NOMO-1 (cell line): Measurements from ENCODE around the gene HSDL1.

Experiments used
- DNase-seq, 2 experiments: peaks; one replicate each; lab custom pipeline; 2025; ENCODE audit not compliant: unreplicated experiment in 2 of 2; lab: John Stamatoyannopoulos, UW

The HSDL1 gene

DNA sequence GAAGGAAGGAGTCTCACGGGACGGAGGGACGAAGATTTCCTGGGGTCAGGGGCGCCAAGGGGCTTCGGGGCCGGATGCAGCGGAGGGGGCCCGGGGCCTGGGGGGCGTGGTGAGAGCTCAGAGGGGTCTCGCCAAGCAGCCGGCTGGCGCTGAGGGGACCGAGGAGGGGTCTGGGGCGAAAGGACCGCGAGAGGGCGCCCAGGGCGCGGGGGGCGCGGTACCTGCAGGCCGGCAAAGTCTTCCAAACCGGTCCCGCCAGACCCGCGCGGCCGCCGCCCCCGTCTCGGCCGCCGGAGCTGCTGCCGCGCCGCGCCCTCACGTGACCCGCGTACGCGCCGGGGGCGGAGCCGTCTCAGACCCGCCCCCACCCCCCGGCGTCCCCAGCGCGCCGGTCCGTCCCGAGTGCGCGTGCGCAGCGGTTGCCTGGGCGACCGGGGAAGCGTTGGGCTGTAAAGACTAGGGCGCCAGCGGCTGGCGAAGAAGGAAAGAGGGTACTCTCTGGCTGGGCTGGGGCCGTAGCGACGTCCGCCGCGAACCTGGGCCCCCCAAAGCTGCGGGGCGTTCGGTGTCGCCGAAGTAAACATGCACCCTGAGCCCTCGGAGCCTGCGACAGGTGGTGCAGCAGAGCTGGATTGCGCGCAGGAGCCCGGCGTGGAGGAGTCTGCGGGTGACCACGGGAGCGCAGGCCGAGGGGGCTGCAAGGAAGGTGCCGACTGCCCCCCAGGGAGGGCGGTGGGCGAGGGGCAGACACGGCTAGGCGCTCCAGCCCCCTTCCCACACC, at the start of gene HSDL1, which contains the start of gene DNAAF1:
HSDL1 (minus strand) TSS at position 319 of the 781 bp plus-strand sequence. CDS start 13,856 bp downstream, outside the sequence.
DNAAF1 (plus strand) TSS at position 450 of the 781 bp plus-strand sequence; CDS start at position 583, 133 bp downstream.
- DNase-seq, result peak; percentile 68 to 84

GRCh38 chr16:84194018-84194417, 49.0 kb upstream of the HSDL1 start:
- no peak for DNase-seq

DNA sequence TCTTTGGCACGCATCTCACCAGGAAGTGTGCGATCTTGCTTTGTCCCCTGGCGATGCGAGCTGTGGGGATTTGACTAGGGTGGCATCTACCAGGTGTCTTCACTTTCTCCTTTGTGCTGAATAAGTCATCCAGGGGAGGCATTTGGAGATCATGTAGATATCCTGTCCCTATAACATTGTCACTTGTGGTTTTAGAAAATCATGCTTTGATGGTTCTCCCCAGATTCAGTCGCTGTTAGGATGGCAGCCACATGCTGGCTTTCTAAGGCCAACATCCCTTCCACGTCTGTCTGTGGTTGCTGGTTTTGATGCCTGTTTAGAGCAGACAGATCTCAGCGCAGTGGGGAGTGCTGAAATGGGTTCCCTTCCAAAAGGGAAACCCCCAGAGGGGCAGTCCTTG, 48.5 kb upstream of the HSDL1 start:
- no peak for DNase-seq

DNA sequence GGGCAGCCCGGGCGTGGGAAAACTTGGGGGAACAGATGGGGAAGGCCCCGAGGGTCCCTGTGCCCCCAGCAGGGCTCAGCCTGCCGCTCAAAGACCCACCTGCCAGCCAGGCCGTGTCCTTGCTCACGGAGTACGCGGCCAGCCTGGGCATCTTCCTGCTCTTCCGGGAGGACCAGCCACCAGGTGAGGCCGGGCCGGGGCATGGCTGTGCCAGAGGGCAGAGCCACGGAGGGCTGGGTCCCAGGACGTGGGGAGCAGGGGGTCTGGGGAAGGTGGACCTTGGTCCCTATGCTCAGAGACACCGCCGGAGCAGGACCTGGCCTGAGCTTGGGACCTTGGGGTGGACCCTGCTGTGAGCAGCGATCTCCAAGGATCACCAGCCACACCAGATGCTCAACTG, 46.5 kb upstream of the HSDL1 start:
- DNase-seq, result no peak

- no peak for DNase-seq
Measured at GRCh38 chr16:84190731-84191388, 45.9 kb upstream of the HSDL1 start, which contains the start of gene ADAD2. Gene ADAD2 (plus strand): TSS chr16:84191157. CDS start chr16:84191231, 74 bp downstream.

GRCh38 chr16:84186685-84187437, 41.9 kb upstream of the HSDL1 start, which contains the start of gene TAF1C:
Gene TAF1C (minus strand): TSS chr16:84187057. CDS start chr16:84184988, 2,069 bp downstream.
- peak; percentile 80 to 84 for DNase-seq

GRCh38 chr16:84184775-84185174, 39.8 kb upstream of the HSDL1 start:
- DNase-seq, result no peak

DNA sequence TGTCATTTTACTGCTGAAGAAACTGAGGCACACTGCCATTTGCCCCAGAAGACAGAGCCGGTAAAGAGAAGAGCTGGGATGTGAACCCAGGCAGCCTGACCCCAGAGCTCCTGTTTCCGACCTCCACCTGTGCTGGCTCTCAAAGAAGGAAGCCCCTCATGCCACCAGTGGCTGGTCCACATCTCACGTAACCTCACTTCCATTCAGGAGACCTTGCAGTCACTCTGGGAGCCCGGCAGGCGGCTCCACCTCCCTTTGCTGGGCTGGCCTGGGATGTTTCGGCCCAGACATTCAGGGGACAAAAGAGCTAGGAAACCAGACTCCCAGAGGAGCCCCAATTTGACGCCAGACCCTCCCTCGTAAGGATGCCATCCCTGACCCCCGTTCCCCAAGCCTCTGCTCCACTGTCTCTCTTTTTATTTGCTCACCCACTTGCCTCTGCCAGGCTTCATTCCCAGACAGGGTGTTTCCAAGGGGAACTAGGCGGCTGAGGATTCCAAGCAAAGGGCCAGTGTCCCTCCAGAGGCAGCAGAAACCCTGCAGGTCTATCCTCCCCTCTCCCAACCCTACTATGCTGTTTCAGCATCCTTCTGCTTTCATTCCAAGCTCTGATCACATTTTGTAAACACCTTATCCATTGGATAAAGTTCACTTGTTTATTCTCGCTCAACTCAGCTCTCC, 39.1 kb upstream of the HSDL1 start:
- no peak for DNase-seq

GRCh38 chr16:84183572-84183875, 38.5 kb upstream of the HSDL1 start:
- no peak for DNase-seq

DNA sequence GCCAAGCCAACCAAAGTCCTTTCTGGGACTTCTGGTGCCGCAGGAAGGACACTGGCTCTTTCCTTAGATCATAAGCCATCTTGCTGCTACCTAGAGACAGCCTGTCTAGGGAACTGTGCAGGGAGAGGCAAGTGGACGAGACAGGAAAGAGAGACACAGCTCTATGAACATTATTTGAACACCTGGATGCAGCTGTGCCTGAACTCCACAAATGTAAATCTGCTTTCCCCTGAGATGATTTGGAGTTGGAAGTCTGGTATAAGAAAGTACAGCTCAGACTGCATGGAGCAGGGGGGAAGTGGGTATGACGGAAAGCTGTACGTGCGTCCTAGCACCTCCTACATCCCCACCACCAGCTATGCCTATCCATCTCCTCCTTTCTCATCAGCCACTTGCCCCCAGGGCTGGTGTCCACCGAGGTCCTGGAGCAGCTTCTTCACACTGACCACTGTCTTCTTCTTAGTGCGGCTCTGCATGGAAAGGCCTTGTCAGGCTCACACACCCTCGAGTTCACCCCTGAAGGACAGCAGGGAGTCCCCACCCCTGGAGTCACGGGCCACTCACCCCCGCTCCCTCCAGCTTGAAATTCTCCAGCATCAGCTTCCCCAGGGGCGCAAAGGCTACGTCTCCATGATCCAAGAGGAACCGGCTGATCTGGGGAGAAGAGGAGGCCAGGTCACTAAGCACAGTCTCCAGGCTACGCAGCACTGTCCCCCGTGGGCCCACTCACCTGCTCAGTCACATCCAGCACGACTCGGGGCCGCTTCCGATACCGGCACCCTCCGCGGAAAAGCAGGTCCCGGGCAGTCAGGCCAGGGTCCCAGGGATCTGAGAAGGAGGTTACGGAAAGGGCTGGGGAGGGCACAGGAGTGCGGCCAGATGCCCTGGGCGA, 37.9 kb upstream of the HSDL1 start:
- no peak for DNase-seq

- DNase-seq, result no peak
Measured at GRCh38 chr16:84182104-84182503, 37.1 kb upstream of the HSDL1 start.

GRCh38 chr16:84181144-84181915, 36.4 kb upstream of the HSDL1 start:
- no peak for DNase-seq

- DNase-seq, result no peak
Measured at GRCh38 chr16:84180519-84181140, 35.7 kb upstream of the HSDL1 start.

DNA sequence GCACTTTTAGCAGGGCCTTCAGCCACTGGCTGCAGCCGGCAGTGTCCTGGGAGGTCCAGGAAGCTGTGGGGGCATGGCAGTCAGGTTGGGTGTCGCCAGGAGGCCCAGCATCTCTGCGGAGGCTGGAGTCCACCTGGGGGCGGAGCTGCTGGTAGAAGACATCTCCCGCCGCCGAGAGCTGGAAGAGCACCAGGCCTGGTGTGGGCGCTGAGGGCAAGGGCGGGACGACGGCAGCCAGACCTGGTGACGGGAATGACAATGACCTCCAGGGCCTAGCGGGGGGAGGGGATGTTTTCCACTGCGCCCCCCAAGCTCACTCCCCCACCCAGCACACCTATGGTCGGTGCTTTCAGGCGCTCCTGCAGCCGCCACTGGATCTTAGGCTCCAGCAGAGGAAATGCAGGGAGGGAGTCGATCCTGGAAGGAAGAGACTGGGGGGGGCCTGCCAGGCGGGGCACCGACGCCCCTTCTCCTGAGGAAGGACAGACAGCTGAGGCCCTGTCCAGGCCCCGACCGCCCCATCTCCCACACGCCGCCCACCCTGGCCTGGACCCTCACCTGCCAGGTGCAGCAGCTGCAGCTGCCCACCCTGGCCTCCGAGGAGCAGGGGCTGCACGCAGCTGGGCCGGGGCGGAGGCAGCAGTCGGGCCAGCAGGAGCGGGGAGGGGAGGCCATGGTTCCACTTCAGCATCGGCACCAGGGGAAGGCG, 34.8 kb upstream of the HSDL1 start:
- no peak for DNase-seq

DNA sequence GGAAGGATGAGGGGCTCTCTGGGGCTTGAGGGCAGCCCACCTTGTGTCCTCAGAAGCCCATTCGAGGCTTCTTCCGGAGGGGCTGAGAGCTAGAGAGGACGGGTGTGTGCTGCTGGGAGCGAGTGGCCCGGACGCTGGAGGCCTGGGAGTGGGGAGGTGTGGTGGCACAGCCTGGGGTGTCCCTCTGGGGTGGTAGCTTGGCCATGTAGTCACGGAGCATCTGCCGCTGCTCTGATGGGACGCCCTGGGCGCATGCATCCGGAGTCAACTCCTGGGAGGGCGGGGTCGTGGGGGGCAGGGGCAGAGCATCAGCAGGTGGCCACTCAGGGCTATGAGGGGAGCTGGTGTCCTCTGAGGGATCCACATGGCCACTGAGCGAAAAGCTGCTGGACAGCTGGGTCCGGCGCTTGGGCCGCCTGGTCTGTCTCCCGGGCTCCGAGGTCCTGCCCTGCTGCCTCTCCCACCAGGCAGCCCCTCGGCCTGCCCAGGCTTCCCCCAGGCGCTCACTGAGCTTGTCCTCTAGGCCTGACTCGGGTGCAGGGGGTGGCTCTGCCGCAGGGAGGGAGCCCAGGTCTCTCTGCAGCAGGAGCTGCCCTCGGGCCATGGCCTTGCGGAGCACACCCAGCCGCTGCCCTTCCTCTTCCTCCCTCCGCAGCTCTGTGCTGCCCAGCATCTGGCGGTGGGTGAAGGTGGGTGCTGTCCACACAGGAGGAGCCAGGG, 34.1 kb upstream of the HSDL1 start:
- no peak for DNase-seq

GRCh38 chr16:84178146-84178765, 33.3 kb upstream of the HSDL1 start:
- no peak for DNase-seq

DNA sequence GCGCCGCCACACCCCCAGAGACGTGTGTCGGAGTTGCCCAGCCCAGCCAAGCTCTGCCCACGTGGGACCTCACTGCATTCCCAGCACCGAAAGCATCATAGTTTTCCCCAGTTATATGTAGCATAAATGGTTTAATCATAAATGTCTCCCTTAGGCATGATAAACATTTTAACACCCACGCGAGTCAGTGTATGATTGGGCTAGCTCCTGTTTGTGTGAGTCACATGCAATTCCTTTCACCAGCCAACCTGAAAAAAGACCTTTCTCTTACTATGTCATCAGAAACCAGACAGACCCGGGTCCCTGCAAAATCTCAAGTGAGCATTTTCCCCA, 32.7 kb upstream of the HSDL1 start:
- no peak for DNase-seq
